ENCODE measurements around the gene CBARP. TPM values are rescaled to one million over a fixed set of nuclear protein-coding genes. Genes with fewer than 3 reads are reported as not detected.
A peak's percentile ranks its signal among the peaks of the same experiment; 100 is the strongest.
"Not testable (repeated sequence)": the region's sequence is repeated elsewhere in the genome, so short reads cannot be mapped to it uniquely, and the experiment has no call there.

CBARP gene
- total RNA-seq, 6 donors from 2014 or later, result 0.30 to 1.8 (median 1.0) TPM; not detected in 2

- peak in 1 of 2 donors; percentile 26 for DNase-seq
- not testable (repeated sequence) for H3K4me3 ChIP-seq; H3K9me3 ChIP-seq; H3K27me3 ChIP-seq; ATAC-seq (ENCODE audit: low FRiP score in 2 of 2)
- Histone ChIP-seq H3K36me3 (peaks cover 0 to 19% (median 10%) of the 10 kb centered on the region in 4 donors), H3K4me1 (peaks cover 56 to 63% (median 60%) of the 10 kb centered on the region in 4 donors), H3K27ac (peak overlapping the region; percentile 84 to 100 (median 90))
- peak in 1 of 6 experiments; percentile 5 for TF ChIP-seq CTCF (IDR thresholded peaks at IDR 0.05)
- 77 to 78% methylated on average over 20 to 23 of the region's 27 CpGs for WGBS, 2 donors
Observed at GRCh38 chr19:1246265-1247087, 8.7 kb upstream of the CBARP start.

GRCh38 chr19:1245494-1246264 is 7.9 kb upstream of the CBARP start:
- H3K36me3 ChIP-seq, result peaks cover 0 to 11% (median 5%) of the 10 kb centered on the region in 4 donors
- WGBS, 2 donors, result 60 to 71% methylated on average over 2 to 25 of the region's 26 CpGs
- DNase-seq, result peak; percentile 79 to 88
- no peaks in the 10 kb centered on the region for H3K27me3 ChIP-seq
- no peak for ATAC-seq (ENCODE audit: low FRiP score in 2 of 2)
- no peaks in the 10 kb centered on the region for H3K9me3 ChIP-seq
- peak overlapping the region; percentile 84 to 100 (median 90) for H3K27ac ChIP-seq
- peak overlapping the region in 2 of 4 donors; percentile 27 to 39 for H3K4me3 ChIP-seq
- peaks cover 64 to 69% (median 67%) of the 10 kb centered on the region in 4 donors for H3K4me1 ChIP-seq
- TF ChIP-seq POLR2AphosphoS5 (IDR thresholded peaks at IDR 0.05) (peak; percentile 30 to 81), CTCF (IDR thresholded peaks at IDR 0.05) (no peak), POLR2A (IDR thresholded peaks at IDR 0.05) (peak in 1 of 4 donors; percentile 27), EP300 (IDR thresholded peaks at IDR 0.05) (peak in 1 of 4 donors; percentile 57)

- DNase-seq (peak; percentile 86 to 93), ATAC-seq (ENCODE audit: low FRiP score in 2 of 2) (peak in 1 of 2 donors; percentile 39)
- peaks cover 0 to 5% (median 2%) of the 10 kb centered on the region in 4 donors for H3K36me3 ChIP-seq
- H3K4me1 ChIP-seq, result peaks cover 71 to 77% (median 73%) of the 10 kb centered on the region in 4 donors
- H3K27ac ChIP-seq, result peak overlapping the region; percentile 84 to 100 (median 90)
- TF ChIP-seq POLR2AphosphoS5 (IDR thresholded peaks at IDR 0.05) (peak; percentile 8 to 25), POLR2A (IDR thresholded peaks at IDR 0.05) (peak in 1 of 4 donors; percentile 38), CTCF (IDR thresholded peaks at IDR 0.05) (no peak)
- no peaks in the 10 kb centered on the region for H3K27me3 ChIP-seq
- 16% methylated on average over 24 of the region's 31 CpGs; no CpG with 5 or more reads in 1 of the 2 donors for WGBS, 2 donors
- no peaks in the 10 kb centered on the region for H3K9me3 ChIP-seq
- peak overlapping the region in 3 of 4 donors; percentile 1 to 39 (median 27) for H3K4me3 ChIP-seq
Observed at GRCh38 chr19:1244693-1245451, 7.1 kb upstream of the CBARP start.

GRCh38 chr19:1243768-1244692 is 6.2 kb upstream of the CBARP start:
- Histone ChIP-seq H3K27ac (peak overlapping the region; percentile 84 to 100 (median 90)), H3K9me3 (no peaks in the 10 kb centered on the region), H3K27me3 (no peaks in the 10 kb centered on the region), H3K4me1 (peaks cover 71 to 80% (median 75%) of the 10 kb centered on the region in 4 donors), H3K4me3 (peak overlapping the region in 3 of 4 donors; percentile 1 to 39 (median 27)), H3K36me3 (peaks cover 0 to 5% (median 1%) of the 10 kb centered on the region in 4 donors)
- TF ChIP-seq EP300 (IDR thresholded peaks at IDR 0.05) (no peak), CTCF (IDR thresholded peaks at IDR 0.05) (peak; percentile 91 to 99 (median 98)), POLR2AphosphoS5 (IDR thresholded peaks at IDR 0.05) (peak; percentile 24 to 56), POLR2A (IDR thresholded peaks at IDR 0.05) (no peak)
- 51 to 53% methylated on average over 24 to 31 of the region's 33 CpGs for WGBS, 2 donors
- ATAC-seq (ENCODE audit: low FRiP score in 2 of 2) (peak; percentile 57 to 88), DNase-seq (peak; percentile 93 to 94)

Measured in upper lobe of left lung (tissue), 6 donors.